Measurements from ENCODE around the gene OR2S2.

DNA sequence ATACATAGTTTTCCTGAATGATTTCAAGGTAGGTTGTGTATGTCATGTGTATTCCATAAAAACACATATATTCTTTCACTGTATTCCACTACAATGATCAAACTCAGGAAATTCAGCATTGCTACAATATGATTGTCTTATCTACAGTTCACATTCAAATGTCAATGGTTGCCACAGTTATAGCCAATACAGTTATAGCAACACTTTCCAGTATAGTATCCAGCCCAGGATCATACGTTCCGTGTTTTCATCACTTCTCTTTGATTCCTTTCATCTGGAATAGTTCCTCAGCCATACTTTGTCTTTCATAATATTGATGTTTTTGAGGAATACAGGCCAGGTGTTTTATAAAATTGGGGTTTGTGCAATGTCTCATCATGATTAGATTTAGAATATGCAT is 9.5 kb downstream of the OR2S2 start:
- no peak for TF ChIP-seq CTCF (IDR thresholded peaks at IDR 0.05)
- TF ChIP-seq POLR2A (IDR thresholded peaks at IDR 0.05), result no peak

All from lower leg skin (tissue), 3 donors.